ENCODE measurements around the gene CAMTA1. TPM values are rescaled to one million over a fixed set of nuclear protein-coding genes. Genes with fewer than 3 reads are reported as not detected.

The CAMTA1 gene
- total RNA-seq, 1 experiment from 2014 or later: 60.0 TPM

GRCh38 chr1:7289694-7290093 is 504.4 kb downstream of the CAMTA1 start:
- H3K36me3 ChIP-seq (ENCODE audit: control insufficient read depth, insufficient read depth, low read length): no peaks in the 10 kb centered on the region
- no peak overlapping the region for H3K4me3 ChIP-seq (ENCODE audit: low read depth, low read length)
- intact Hi-C loops (cut with micrococcal nuclease; ENCODE audit: unreplicated experiment): no loop called here
- no peaks in the 10 kb centered on the region for H3K27me3 ChIP-seq (replicated peaks; ENCODE audit: control insufficient read depth, insufficient read depth, low read length)
- TF ChIP-seq CTCF (IDR thresholded peaks at IDR 0.05; ENCODE audit: insufficient read depth in 1 of 2, low read depth in 1 of 2, low read length in 1 of 2, severe bottlenecking in 1 of 2, unreplicated experiment in 1 of 2): no peak
- H3K9me3 ChIP-seq: no peaks in the 10 kb centered on the region
- BruUV-seq (replicated peaks): no TSS peak
- POLR2A ChIA-PET: no interaction called here
- no peak for DNase-seq
- CTCF ChIA-PET: no interaction called here
- Mint-ChIP-seq H3K4me1 (ENCODE audit: low read depth, unreplicated experiment) (no peaks in the 10 kb centered on the region), H3K27ac (ENCODE audit: unreplicated experiment) (no peak overlapping the region), H3K4me3 (ENCODE audit: unreplicated experiment) (no peak overlapping the region), H3K36me3 (ENCODE audit: insufficient read depth, unreplicated experiment) (no peaks in the 10 kb centered on the region), H3K27me3 (ENCODE audit: insufficient read depth, unreplicated experiment) (peaks cover 14% of the 10 kb centered on the region), H3K9me3 (ENCODE audit: unreplicated experiment) (no peaks in the 10 kb centered on the region)
- H3K4me1 ChIP-seq: no peaks in the 10 kb centered on the region

- no peaks in the 10 kb centered on the region for H3K36me3 ChIP-seq (ENCODE audit: control insufficient read depth, insufficient read depth, low read length)
- no peaks in the 10 kb centered on the region for H3K27me3 ChIP-seq (replicated peaks; ENCODE audit: control insufficient read depth, insufficient read depth, low read length)
- no peak for TF ChIP-seq CTCF (IDR thresholded peaks at IDR 0.05; ENCODE audit: insufficient read depth in 1 of 2, low read depth in 1 of 2, low read length in 1 of 2, severe bottlenecking in 1 of 2, unreplicated experiment in 1 of 2)
- CTCF ChIA-PET: no interaction called here
- Mint-ChIP-seq H3K4me1 (ENCODE audit: low read depth, unreplicated experiment) (no peaks in the 10 kb centered on the region), H3K9me3 (ENCODE audit: unreplicated experiment) (no peaks in the 10 kb centered on the region), H3K27ac (ENCODE audit: unreplicated experiment) (no peak overlapping the region), H3K36me3 (ENCODE audit: insufficient read depth, unreplicated experiment) (no peaks in the 10 kb centered on the region), H3K27me3 (ENCODE audit: insufficient read depth, unreplicated experiment) (peaks cover 14% of the 10 kb centered on the region), H3K4me3 (ENCODE audit: unreplicated experiment) (no peak overlapping the region)
- H3K9me3 ChIP-seq: no peaks in the 10 kb centered on the region
- H3K4me1 ChIP-seq: no peaks in the 10 kb centered on the region
- intact Hi-C loops (cut with micrococcal nuclease; ENCODE audit: unreplicated experiment): no loop called here
- DNase-seq: no peak
- POLR2A ChIA-PET: no interaction called here
- BruUV-seq (replicated peaks): no TSS peak
- no peak overlapping the region for H3K4me3 ChIP-seq (ENCODE audit: low read depth, low read length)
Measured at GRCh38 chr1:7290971-7291970, 506.0 kb downstream of the CAMTA1 start.

- Mint-ChIP-seq H3K9me3 (ENCODE audit: unreplicated experiment) (no peaks in the 10 kb centered on the region), H3K27ac (ENCODE audit: unreplicated experiment) (no peak overlapping the region), H3K4me3 (ENCODE audit: unreplicated experiment) (no peak overlapping the region), H3K27me3 (ENCODE audit: insufficient read depth, unreplicated experiment) (peaks cover 14% of the 10 kb centered on the region), H3K36me3 (ENCODE audit: insufficient read depth, unreplicated experiment) (no peaks in the 10 kb centered on the region), H3K4me1 (ENCODE audit: low read depth, unreplicated experiment) (no peaks in the 10 kb centered on the region)
- intact Hi-C loops (cut with micrococcal nuclease; ENCODE audit: unreplicated experiment): no loop called here
- DNase-seq: no peak
- H3K27me3 ChIP-seq (replicated peaks; ENCODE audit: control insufficient read depth, insufficient read depth, low read length): no peaks in the 10 kb centered on the region
- CTCF ChIA-PET: no interaction called here
- TF ChIP-seq CTCF (IDR thresholded peaks at IDR 0.05; ENCODE audit: insufficient read depth in 1 of 2, low read depth in 1 of 2, low read length in 1 of 2, severe bottlenecking in 1 of 2, unreplicated experiment in 1 of 2): no peak
- H3K36me3 ChIP-seq (ENCODE audit: control insufficient read depth, insufficient read depth, low read length): no peaks in the 10 kb centered on the region
- H3K4me3 ChIP-seq (ENCODE audit: low read depth, low read length): no peak overlapping the region
- no peaks in the 10 kb centered on the region for H3K9me3 ChIP-seq
- BruUV-seq (replicated peaks): no TSS peak
- POLR2A ChIA-PET: no interaction called here
- no peaks in the 10 kb centered on the region for H3K4me1 ChIP-seq
Measured at GRCh38 chr1:7292036-7292681, 506.9 kb downstream of the CAMTA1 start.
